IMR-90 (cell line): Measurements from ENCODE around the gene SVIL. TPM values are rescaled to one million over a fixed set of nuclear protein-coding genes. Genes with fewer than 3 reads are reported as not detected.

ENCODE experiments used
- ATAC-seq: fragments of 200-7000 bp; cut with Tn5 transposase; 2 replicates; pipeline ENCODE4 v1.9.1; 2020; ENCODE audit warnings: low read depth, mild to moderate bottlenecking, moderate library complexity
- BruUV-seq: library from RNA; stranded (reverse); fragments of 400-500 nt; replicated peaks from 2 replicates; lab custom pipeline; 2021; lab: Mats Ljungman, UMichigan
- CTCF ChIA-PET: fragments of 300-600 bp; formaldehyde crosslinking; extraction: SDS; loops from one replicate; lab custom pipeline; 2021; ENCODE audit warnings: antibody characterized with exemption; lab: Yijun Ruan, JAX
- POLR2A ChIA-PET: fragments of 300-600 bp; sonication (Branson Sonifier 250); formaldehyde crosslinking; loops from one replicate; lab custom pipeline; 2022; ENCODE audit warnings: antibody characterized with exemption; ENCODE audit not compliant: unreplicated experiment; lab: Charles Lee
- DNase-seq: peaks from one replicate; pipeline ENCODE4 v3.0.0; 2013
- H2AFZ ChIP-seq: replicated peaks from 2 replicates; pipeline ENCODE3; 2013; ENCODE audit warnings: low read length, mild to moderate bottlenecking; ENCODE audit not compliant: poor library complexity
- H2AK5ac ChIP-seq: 2 replicates; pipeline ENCODE4 v1.6.1; 2013; ENCODE audit warnings: low read depth, low read length, inconsistent platforms
- H2AK9ac ChIP-seq: replicated peaks from 2 replicates; pipeline ENCODE3; 2013; ENCODE audit warnings: mild to moderate bottlenecking, low read depth, low read length, moderate library complexity; ENCODE audit not compliant: poor library complexity
- H2BK120ac ChIP-seq: 2 replicates; pipeline ENCODE4 v1.6.1; 2013; ENCODE audit warnings: low read depth, low read length, inconsistent platforms
- H2BK15ac ChIP-seq: 3 replicates; pipeline ENCODE4 v1.6.1; 2013; ENCODE audit warnings: low read depth, low read length, inconsistent platforms
- H2BK20ac ChIP-seq: 2 replicates; pipeline ENCODE4 v1.6.1; 2013; ENCODE audit warnings: low read depth, mild to moderate bottlenecking, inconsistent platforms, low read length, moderate library complexity
- H2BK5ac ChIP-seq: 2 replicates; pipeline ENCODE4 v1.6.1; 2013; ENCODE audit warnings: mild to moderate bottlenecking, low read depth, low read length, inconsistent platforms; ENCODE audit not compliant: poor library complexity, severe bottlenecking
- H3K14ac ChIP-seq: replicated peaks from 2 replicates; pipeline ENCODE4 v1.6.1; 2013; ENCODE audit warnings: low read depth, low read length, inconsistent platforms
- H3K18ac ChIP-seq: 2 replicates; pipeline ENCODE4 v1.6.1; 2013; ENCODE audit warnings: low read depth, low read length, control low read depth
- H3K23ac ChIP-seq: 2 replicates; pipeline ENCODE4 v1.6.1; 2013; ENCODE audit warnings: low read depth, low read length, inconsistent platforms
- H3K27ac ChIP-seq: 2 replicates; pipeline ENCODE4 v1.5.1; 2013; ENCODE audit warnings: mild to moderate bottlenecking, control low read depth, low read length; ENCODE audit not compliant: insufficient read depth
- H3K27me3 ChIP-seq: 2 replicates; pipeline ENCODE4 v1.6.1; 2013; ENCODE audit warnings: low read length; ENCODE audit not compliant: control insufficient read depth, insufficient read depth
- H3K36me3 ChIP-seq: 2 replicates; pipeline ENCODE4 v1.6.1; 2013; ENCODE audit warnings: low read length, mixed read lengths; ENCODE audit not compliant: control insufficient read depth, insufficient read depth
- H3K4ac ChIP-seq: 2 replicates; pipeline ENCODE4 v1.6.1; 2013; ENCODE audit warnings: low read depth, low read length, inconsistent platforms
- H3K4me1 ChIP-seq: 2 replicates; pipeline ENCODE4 v1.6.1; 2013; ENCODE audit warnings: low read length, mixed read lengths; ENCODE audit not compliant: control insufficient read depth, insufficient read depth
- H3K4me2 ChIP-seq: 2 replicates; pipeline ENCODE4 v1.6.1; 2013; ENCODE audit warnings: low read depth, mild to moderate bottlenecking, control low read depth, low read length, moderate library complexity
- H3K4me3 ChIP-seq: 2 replicates; pipeline ENCODE4 v1.5.1; 2013; ENCODE audit warnings: low read depth, mild to moderate bottlenecking, control low read depth, low read length, moderate library complexity; ENCODE audit not compliant: insufficient read depth
- H3K56ac ChIP-seq: 2 replicates; pipeline ENCODE4 v1.6.1; 2013; ENCODE audit warnings: low read length, inconsistent platforms; ENCODE audit not compliant: insufficient read depth; ENCODE audit errors: extremely low read depth
- H3K79me1 ChIP-seq, 2 experiments: 2 replicates each; pipeline ENCODE4 v1.6.1; 2013; ENCODE audit warnings: low read length in 2 of 2, inconsistent platforms in 1 of 2, low read depth in 1 of 2
- H3K9ac ChIP-seq: 2 replicates; pipeline ENCODE4 v1.6.1; 2013; ENCODE audit warnings: low read depth, low read length, control low read depth
- H3K9me1 ChIP-seq: 2 replicates; pipeline ENCODE4 v1.6.1; 2013; ENCODE audit warnings: low read length, inconsistent platforms; ENCODE audit not compliant: insufficient read depth
- H3K9me3 ChIP-seq: 2 replicates; pipeline ENCODE4 v1.6.1; 2013; ENCODE audit warnings: low read length; ENCODE audit not compliant: control insufficient read depth, insufficient read depth
- H4K20me1 ChIP-seq: 2 replicates; pipeline ENCODE4 v1.6.1; 2013; ENCODE audit warnings: low read length, inconsistent platforms; ENCODE audit not compliant: insufficient read depth
- H4K5ac ChIP-seq: 2 replicates; pipeline ENCODE4 v1.6.1; 2013; ENCODE audit warnings: mild to moderate bottlenecking, low read depth, low read length, control low read depth
- H4K8ac ChIP-seq, 2 experiments: 2 replicates each; pipeline ENCODE4 v1.6.1; 2013; ENCODE audit warnings: low read depth in 2 of 2, low read length in 2 of 2, control low read depth in 1 of 2, inconsistent platforms in 1 of 2
- H4K91ac ChIP-seq: 2 replicates; pipeline ENCODE4 v1.6.1; 2013; ENCODE audit warnings: low read depth, low read length, inconsistent platforms; ENCODE audit not compliant: insufficient read depth
- BHLHE40 ChIP-seq: fragments of 150-350 bp; IDR thresholded peaks from 2 replicates; pipeline ENCODE4 v1.6.1; 2016; ENCODE audit warnings: mild to moderate bottlenecking, low read depth, low read length
- CEBPB ChIP-seq: IDR thresholded peaks from 2 replicates; pipeline ENCODE4 v1.6.1; 2012; ENCODE audit warnings: low read depth, low read length, improper control_type of control experiment
- FOS ChIP-seq: fragments of 150-350 bp; IDR thresholded peaks from 2 replicates; pipeline ENCODE4 v1.6.1; 2016; ENCODE audit warnings: low read depth, low read length
- MAFK ChIP-seq: IDR thresholded peaks from 2 replicates; pipeline ENCODE4 v1.6.1; 2012; ENCODE audit warnings: low read depth, low read length, improper control_type of control experiment
- MAZ ChIP-seq: IDR thresholded peaks from 2 replicates; pipeline ENCODE4 v1.6.1; 2012; ENCODE audit warnings: low read depth, mild to moderate bottlenecking, low read length, improper control_type of control experiment, moderate library complexity, borderline replicate concordance
- MXI1 ChIP-seq: IDR thresholded peaks from 2 replicates; pipeline ENCODE4 v1.6.1; 2012; ENCODE audit warnings: low read depth, mild to moderate bottlenecking, low read length, moderate library complexity, borderline replicate concordance
- POLR2A ChIP-seq: IDR thresholded peaks from 2 replicates; pipeline ENCODE4 v1.6.1; 2012; ENCODE audit warnings: mild to moderate bottlenecking, low read depth, low read length
- RAD21 ChIP-seq: IDR thresholded peaks from 2 replicates; pipeline ENCODE4 v1.6.1; 2012; ENCODE audit warnings: low read length, improper control_type of control experiment
- RFX5 ChIP-seq: IDR thresholded peaks from 2 replicates; pipeline ENCODE4 v1.8.0; 2012; ENCODE audit warnings: low read depth, mild to moderate bottlenecking, low read length, moderate library complexity
- WGBS, 2 experiments: methylation state at CpG; one replicate each; pipeline versions ENCODE4 v1.1.5 to v1.1.7; 2013; ENCODE audit warnings: missing lambda C conversion rate in 2 of 2; ENCODE audit not compliant: insufficient read length in 1 of 2; ENCODE audit errors: extremely low coverage in 2 of 2; 5-methylcytosine and 5-hydroxymethylcytosine counted together
- dilution Hi-C: fragments of 300-500 bp; cut with HindIII; formaldehyde crosslinking; loops from one replicate; pipeline ENCODE4 v1.14.3; 2018; ENCODE audit warnings: low sequenced_read_pairs; ENCODE audit not compliant: unreplicated experiment
- in situ Hi-C: fragments of 300-500 bp; cut with MboI; formaldehyde crosslinking; loops from 3 replicates; pipeline ENCODE4 v1.14.3; 2019; ENCODE audit warnings: low sequenced_read_pairs, inconsistent platforms, mixed read lengths
- intact Hi-C: fragments of 100-400 bp; cut with micrococcal nuclease; formaldehyde crosslinking; loops from 2 replicates; pipeline ENCODE4 v1.10.0; 2022
- polyA plus RNA-seq, 3 experiments: library from polyadenylated mRNA; depleted of rRNA; stranded (reverse); fragments of >200 nt; gene quantifications; 2 replicates each; pipeline ENCODE4 v1.2.3, GENCODE V29; 2012; ENCODE audit warnings: low replicate concordance in 1 of 3
- total RNA-seq: library from RNA; depleted of rRNA; stranded (reverse); fragments of >200 nt; gene quantifications from 2 replicates; pipeline ENCODE4 v1.2.3, GENCODE V29; 2012
- TF ChIP-seq, protein P1 (sequence below): fragments of 150-350 bp; IDR thresholded peaks from 2 replicates; pipeline ENCODE4 v1.6.1; 2016; ENCODE audit warnings: low read depth, mild to moderate bottlenecking, low read length, moderate library complexity, borderline replicate concordance
- TF ChIP-seq, protein P2 (sequence below): fragments of 150-350 bp; IDR thresholded peaks from 2 replicates; pipeline ENCODE4 v1.6.1; 2017; ENCODE audit warnings: mild to moderate bottlenecking, antibody characterized with exemption, low read length, low read depth
- TF ChIP-seq, protein P3 (sequence below): conservative IDR thresholded peaks from 2 replicates; pipeline ENCODE4 v1.5.1; 2012; ENCODE audit warnings: mild to moderate bottlenecking, low read depth, low read length, improper control_type of control experiment

SVIL gene
- total and polyA plus RNA-seq, 2 of the 4 experiments (the other 2 are of a cell fraction), result 11.5 to 11.6 TPM

DNA sequence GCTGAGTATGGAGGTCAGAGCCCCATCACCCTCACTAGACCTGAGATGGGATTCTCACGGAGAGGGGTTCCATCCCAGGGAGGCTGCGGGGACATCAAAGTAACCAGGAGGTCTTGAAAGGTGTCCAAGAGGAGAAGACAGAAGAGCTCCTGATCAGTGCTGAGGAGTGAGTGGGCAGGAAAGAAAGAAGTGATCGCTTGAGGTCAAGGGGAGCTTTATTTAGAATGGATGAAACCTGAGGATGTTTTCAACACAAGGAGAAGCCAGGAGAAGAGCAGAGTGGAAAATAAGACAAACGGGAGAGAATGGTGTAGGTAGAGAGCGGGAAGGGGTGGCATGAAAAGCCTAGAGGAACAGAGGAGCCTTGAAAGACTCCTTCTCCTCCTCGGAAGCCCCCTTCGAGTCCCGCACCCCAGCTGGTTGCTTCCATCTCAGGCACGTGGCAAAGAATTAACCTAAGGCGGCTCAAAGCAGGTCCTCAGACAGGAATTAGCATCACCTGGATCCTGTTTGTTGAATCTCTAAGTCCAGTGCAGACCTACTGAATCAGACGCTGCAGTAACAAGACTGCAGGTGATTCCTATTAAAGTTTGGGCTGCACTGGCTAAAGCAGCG, 5.8 kb downstream of the SVIL start (continued):
- TF ChIP-seq MAZ, result no peak
- TF ChIP-seq CEBPB, result no peak
- TF ChIP-seq, protein P1, sequence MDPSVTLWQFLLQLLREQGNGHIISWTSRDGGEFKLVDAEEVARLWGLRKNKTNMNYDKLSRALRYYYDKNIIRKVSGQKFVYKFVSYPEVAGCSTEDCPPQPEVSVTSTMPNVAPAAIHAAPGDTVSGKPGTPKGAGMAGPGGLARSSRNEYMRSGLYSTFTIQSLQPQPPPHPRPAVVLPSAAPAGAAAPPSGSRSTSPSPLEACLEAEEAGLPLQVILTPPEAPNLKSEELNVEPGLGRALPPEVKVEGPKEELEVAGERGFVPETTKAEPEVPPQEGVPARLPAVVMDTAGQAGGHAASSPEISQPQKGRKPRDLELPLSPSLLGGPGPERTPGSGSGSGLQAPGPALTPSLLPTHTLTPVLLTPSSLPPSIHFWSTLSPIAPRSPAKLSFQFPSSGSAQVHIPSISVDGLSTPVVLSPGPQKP, result no peak
- TF ChIP-seq RAD21, result no peak

DNA sequence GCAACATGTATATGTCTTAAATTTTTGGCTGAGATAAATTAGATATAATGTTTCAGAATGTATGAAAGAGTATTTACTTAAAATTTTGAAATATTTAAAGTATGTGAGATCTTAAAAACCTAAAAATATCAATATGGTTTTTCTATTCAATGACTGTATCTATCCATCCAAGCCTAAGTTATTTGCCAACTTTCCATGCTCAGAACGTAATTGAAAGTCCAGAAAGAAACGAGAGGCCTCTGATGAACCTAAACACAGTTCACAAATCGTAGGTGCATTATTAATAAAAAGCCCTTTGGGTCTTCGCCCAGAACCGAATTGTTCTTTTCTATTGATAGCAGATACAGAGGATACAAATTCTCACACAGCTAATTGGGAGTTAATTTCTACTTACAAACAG, 6.5 kb downstream of the SVIL start:
- Histone ChIP-seq H3K27me3 (no peaks in the 10 kb centered on the region), H2BK15ac (no peak overlapping the region), H2AK5ac (no peak overlapping the region), H4K20me1 (peaks cover 24% of the 10 kb centered on the region; the same call in 1 of the 2 replicates), H3K9me1 (peaks cover 12% of the 10 kb centered on the region; the same call in 1 of the 2 replicates), H3K56ac (no peak overlapping the region), H3K18ac (no peak overlapping the region), H2AK9ac (no peak overlapping the region), H2AFZ (no peak overlapping the region), H2BK20ac (no peak overlapping the region), H3K9me3 (no peaks in the 10 kb centered on the region), H3K36me3 (no peaks in the 10 kb centered on the region), H3K14ac (no peak overlapping the region), H4K8ac (no peak overlapping the region), H3K4me3 (no peak overlapping the region), H3K27ac (no peak overlapping the region), H2BK120ac (no peak overlapping the region), H3K4me2 (no peak overlapping the region), H3K9ac (no peak overlapping the region), H4K5ac (no peak overlapping the region), H3K4me1 (peaks cover 5% of the 10 kb centered on the region), H4K91ac (no peak overlapping the region), H3K23ac (no peak overlapping the region), H2BK5ac (no peak overlapping the region), H3K79me1 (peaks cover 39 to 63% of the 10 kb centered on the region in 2 experiments), H3K4ac (no peak overlapping the region)
- WGBS, 2 experiments, result no CpG with 5 or more reads among the region's 5 CpGs
- ChIA-PET POLR2A (no interaction called here), CTCF (interaction anchor here (1.4 kb wide), 1 partner anchor 108 kb away, joined by 7 read pairs; no protein-coding TSS in a partner anchor)
- intact Hi-C loops, result no loop called here
- dilution Hi-C loops, result no loop called here
- DNase-seq (no peak), ATAC-seq (no peak)
- in situ Hi-C loops, result no loop called here
- BruUV-seq, result no TSS peak
- no peak for TF ChIP-seq MXI1
- no peak for TF ChIP-seq RFX5
- TF ChIP-seq BHLHE40, result no peak
- TF ChIP-seq, protein P1, result no peak
- TF ChIP-seq POLR2A, result no peak
- TF ChIP-seq FOS, result no peak
- TF ChIP-seq, protein P2, sequence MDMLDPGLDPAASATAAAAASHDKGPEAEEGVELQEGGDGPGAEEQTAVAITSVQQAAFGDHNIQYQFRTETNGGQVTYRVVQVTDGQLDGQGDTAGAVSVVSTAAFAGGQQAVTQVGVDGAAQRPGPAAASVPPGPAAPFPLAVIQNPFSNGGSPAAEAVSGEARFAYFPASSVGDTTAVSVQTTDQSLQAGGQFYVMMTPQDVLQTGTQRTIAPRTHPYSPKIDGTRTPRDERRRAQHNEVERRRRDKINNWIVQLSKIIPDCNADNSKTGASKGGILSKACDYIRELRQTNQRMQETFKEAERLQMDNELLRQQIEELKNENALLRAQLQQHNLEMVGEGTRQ, result no peak
- TF ChIP-seq, protein P3, sequence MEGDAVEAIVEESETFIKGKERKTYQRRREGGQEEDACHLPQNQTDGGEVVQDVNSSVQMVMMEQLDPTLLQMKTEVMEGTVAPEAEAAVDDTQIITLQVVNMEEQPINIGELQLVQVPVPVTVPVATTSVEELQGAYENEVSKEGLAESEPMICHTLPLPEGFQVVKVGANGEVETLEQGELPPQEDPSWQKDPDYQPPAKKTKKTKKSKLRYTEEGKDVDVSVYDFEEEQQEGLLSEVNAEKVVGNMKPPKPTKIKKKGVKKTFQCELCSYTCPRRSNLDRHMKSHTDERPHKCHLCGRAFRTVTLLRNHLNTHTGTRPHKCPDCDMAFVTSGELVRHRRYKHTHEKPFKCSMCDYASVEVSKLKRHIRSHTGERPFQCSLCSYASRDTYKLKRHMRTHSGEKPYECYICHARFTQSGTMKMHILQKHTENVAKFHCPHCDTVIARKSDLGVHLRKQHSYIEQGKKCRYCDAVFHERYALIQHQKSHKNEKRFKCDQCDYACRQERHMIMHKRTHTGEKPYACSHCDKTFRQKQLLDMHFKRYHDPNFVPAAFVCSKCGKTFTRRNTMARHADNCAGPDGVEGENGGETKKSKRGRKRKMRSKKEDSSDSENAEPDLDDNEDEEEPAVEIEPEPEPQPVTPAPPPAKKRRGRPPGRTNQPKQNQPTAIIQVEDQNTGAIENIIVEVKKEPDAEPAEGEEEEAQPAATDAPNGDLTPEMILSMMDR, result no peak
- no peak for TF ChIP-seq MAFK
